K562 (cell line): ENCODE measurements around the gene ERFL. TPM values are rescaled to one million over a fixed set of nuclear protein-coding genes. Genes with fewer than 3 reads are reported as not detected.

Experiments
- CC2D1A ChIP-seq: fragments of 450-650 bp; IDR thresholded peaks from 2 replicates; pipeline ENCODE4 v1.6.1; 2017; ENCODE audit warnings: mild to moderate bottlenecking
- CTBP1 ChIP-seq: fragments of 450-650 bp; IDR thresholded peaks from 2 replicates; pipeline ENCODE4 v1.6.1; 2016; ENCODE audit warnings: borderline replicate concordance
- EP400 ChIP-seq: fragments of 450-650 bp; IDR thresholded peaks from 2 replicates; pipeline ENCODE4 v1.6.1; 2017; ENCODE audit warnings: antibody characterized with exemption, mild to moderate bottlenecking, moderate library complexity
- HNRNPK ChIP-seq: fragments of 200-400 bp; formaldehyde crosslinking; IDR thresholded peaks from one replicate; pipeline ENCODE4 v1.6.1; 2018; ENCODE audit warnings: mild to moderate bottlenecking, low read depth, low read length; ENCODE audit not compliant: poor library complexity, severe bottlenecking
- ID3 ChIP-seq, 2 experiments: fragments of 250-450 bp in 1 of 2; fragments of 450-650 bp in 1 of 2; sonication (Bioruptor Pico) in 1 of 2; IDR thresholded peaks; 2 replicates each; pipeline versions ENCODE4 v1.6.1 to v1.8.0; 2016 to 2021; ENCODE audit warnings: mild to moderate bottlenecking in 2 of 2, moderate library complexity in 2 of 2, missing compliant biosample characterization in 1 of 2, missing genetic modification characterization in 1 of 2
- ILF3 ChIP-seq: fragments of 450-650 bp; IDR thresholded peaks from 2 replicates; pipeline ENCODE4 v1.6.1; 2018; ENCODE audit warnings: antibody characterized with exemption, mild to moderate bottlenecking, moderate library complexity, borderline replicate concordance
- JUNB ChIP-seq: fragments of 450-650 bp; formaldehyde crosslinking; conservative IDR thresholded peaks from 2 replicates; pipeline ENCODE4 v1.4.0; 2020; ENCODE audit warnings: mild to moderate bottlenecking
- PRDM10 ChIP-seq: fragments of 450-650 bp; IDR thresholded peaks from 2 replicates; pipeline ENCODE4 v1.6.1; 2018; ENCODE audit not compliant: partially characterized antibody
- SLC30A9 ChIP-seq: fragments of 250-450 bp; sonication (Bioruptor Pico); IDR thresholded peaks from 2 replicates; pipeline ENCODE4 v1.8.0; 2022; ENCODE audit warnings: mild to moderate bottlenecking, moderate library complexity
- TCF15 ChIP-seq: fragments of 250-450 bp; sonication (Bioruptor Pico); IDR thresholded peaks from 2 replicates; pipeline ENCODE4 v1.8.0; 2022; ENCODE audit warnings: moderate library complexity, mild to moderate bottlenecking, inconsistent platforms
- TFE3 ChIP-seq: fragments of 450-650 bp; formaldehyde crosslinking; IDR thresholded peaks from 2 replicates; pipeline ENCODE4 v1.4.0; 2020; ENCODE audit warnings: mild to moderate bottlenecking, mixed read lengths
- ZBTB7A ChIP-seq: IDR thresholded peaks from 2 replicates; pipeline ENCODE4 v1.6.1; 2011; ENCODE audit warnings: low read depth, mild to moderate bottlenecking, low read length, moderate library complexity, borderline replicate concordance; ENCODE audit not compliant: control insufficient read depth
- ZNF324 ChIP-seq: fragments of 250-450 bp; sonication (Bioruptor Pico); IDR thresholded peaks from 2 replicates; pipeline ENCODE4 v1.4.0; 2020; ENCODE audit warnings: mild to moderate bottlenecking
- ZNF384 ChIP-seq: IDR thresholded peaks from 2 replicates; pipeline ENCODE4 v1.6.1; 2012; ENCODE audit warnings: low read depth, low read length, improper control_type of control experiment
- ZNF644 ChIP-seq: fragments of 200-800 bp; sonication (Bioruptor generic); IDR thresholded peaks from 2 replicates; pipeline ENCODE4 v1.6.1; 2016; ENCODE audit warnings: low read depth, missing genetic modification characterization, missing compliant biosample characterization
- ZNF79 ChIP-seq: fragments of 250-450 bp; sonication (Bioruptor Pico); IDR thresholded peaks from 2 replicates; pipeline ENCODE4 v1.4.0; 2020; ENCODE audit warnings: low read depth, mild to moderate bottlenecking, moderate library complexity
- polyA plus RNA-seq, 8 experiments: library from polyadenylated mRNA; depleted of rRNA in 4 of 8; stranded (reverse) in 5 of 8; unstranded in 3 of 8; fragments of >200 nt; fragmentation: Nextera tagmentation in 2 of 8; fragmentation: Illumina TruSeq in 1 of 8; extraction: Ambion mirVana in 2 of 8; extraction: Trizol in 1 of 8; gene quantifications; 2 replicates each; pipeline versions ENCODE4 v1.2.1 to v1.2.3, GENCODE V29; 2011 to 2014; ENCODE audit warnings: inconsistent platforms in 1 of 8, missing spikeins in 1 of 8
- total RNA-seq, 7 experiments: library from RNA; depleted of rRNA in 6 of 7; stranded (reverse); fragments of >200 nt in 6 of 7; fragmentation: Illumina TruSeq in 2 of 7; extraction: Trizol in 2 of 7; gene quantifications; 2 replicates each; pipeline versions ENCODE4 v1.2.1 to v1.2.3, GENCODE V29; 2011 to 2021; ENCODE audit warnings: low replicate concordance in 1 of 7
- TF ChIP-seq, protein P1 (sequence below): sonication (generic); formaldehyde crosslinking; IDR thresholded peaks from 2 replicates; pipeline ENCODE4 v1.8.0; 2022; ENCODE audit warnings: mild to moderate bottlenecking, missing genetic modification reagents
- TF ChIP-seq, protein P2 (sequence below): sonication (generic); formaldehyde crosslinking; IDR thresholded peaks from 2 replicates; pipeline ENCODE4 v1.8.1; 2023; ENCODE audit warnings: mild to moderate bottlenecking, missing genetic modification reagents

Gene ERFL
- total and polyA plus RNA-seq, 9 of the 15 experiments (the other 6 are each of a cell fraction or from before 2014, with no cell fraction given): 0.07 to 0.75 (median 0.32) TPM; not detected in 4

- TF ChIP-seq TCF15 (no peak), ZNF384 (0 out of 2 replicates have a peak, but pooled peaks have one; percentile 8), CC2D1A (peak; percentile 44; the same call in 1 of the 2 replicates), ZNF79 (CRISPR knock-in tag) (no peak), SLC30A9 (CRISPR knock-in tag) (no peak), JUNB (CRISPR knock-in tag) (no peak), PRDM10 (no peak), ID3 (CRISPR knock-in tag; IDR thresholded peaks at IDR 0.05) (no peak), ID3 (tag; IDR thresholded peaks at IDR 0.05) (no peak), ZBTB7A (no peak), ILF3 (no peak), TFE3 (no peak), EP400 (no peak), CTBP1 (peak; percentile 51; the same call in 1 of the 2 replicates), HNRNPK (no peak), ZNF324 (CRISPR knock-in tag) (no peak), ZNF644 (tag) (no peak)
- TF ChIP-seq, protein P1, sequence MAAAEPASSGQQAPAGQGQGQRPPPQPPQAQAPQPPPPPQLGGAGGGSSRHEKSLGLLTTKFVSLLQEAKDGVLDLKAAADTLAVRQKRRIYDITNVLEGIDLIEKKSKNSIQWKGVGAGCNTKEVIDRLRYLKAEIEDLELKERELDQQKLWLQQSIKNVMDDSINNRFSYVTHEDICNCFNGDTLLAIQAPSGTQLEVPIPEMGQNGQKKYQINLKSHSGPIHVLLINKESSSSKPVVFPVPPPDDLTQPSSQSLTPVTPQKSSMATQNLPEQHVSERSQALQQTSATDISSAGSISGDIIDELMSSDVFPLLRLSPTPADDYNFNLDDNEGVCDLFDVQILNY (CRISPR knock-in tag): no peak
- TF ChIP-seq, protein P2, sequence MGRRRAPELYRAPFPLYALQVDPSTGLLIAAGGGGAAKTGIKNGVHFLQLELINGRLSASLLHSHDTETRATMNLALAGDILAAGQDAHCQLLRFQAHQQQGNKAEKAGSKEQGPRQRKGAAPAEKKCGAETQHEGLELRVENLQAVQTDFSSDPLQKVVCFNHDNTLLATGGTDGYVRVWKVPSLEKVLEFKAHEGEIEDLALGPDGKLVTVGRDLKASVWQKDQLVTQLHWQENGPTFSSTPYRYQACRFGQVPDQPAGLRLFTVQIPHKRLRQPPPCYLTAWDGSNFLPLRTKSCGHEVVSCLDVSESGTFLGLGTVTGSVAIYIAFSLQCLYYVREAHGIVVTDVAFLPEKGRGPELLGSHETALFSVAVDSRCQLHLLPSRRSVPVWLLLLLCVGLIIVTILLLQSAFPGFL (CRISPR knock-in tag): no peak
These were observed 55.2 kb downstream of the ERFL start (continued) for GRCh38 chr19:41872775-41873647.
